GM12878 (cell line): Measurements from ENCODE around the gene KIAA0825.

Experiments
- CTCF ChIP-seq, 3 experiments: IDR thresholded peaks in 2 of 3; conservative IDR thresholded peaks in 1 of 3; 2 replicates each; pipeline ENCODE4 v1.5.1; 2011; ENCODE audit warnings: low read depth in 3 of 3, low read length in 3 of 3, mild to moderate bottlenecking in 3 of 3, control low read depth in 2 of 3, moderate library complexity in 2 of 3, inconsistent platforms in 1 of 3, mixed read lengths in 1 of 3; ENCODE audit not compliant: control insufficient read depth in 2 of 3, insufficient read depth in 1 of 3; ENCODE audit errors: extremely low read depth in 1 of 3
- JUND ChIP-seq: IDR thresholded peaks from 2 replicates; pipeline ENCODE4 v1.6.1; 2012; ENCODE audit warnings: low read depth, mild to moderate bottlenecking, low read length, improper control_type of control experiment, moderate library complexity
- POLR2A ChIP-seq: IDR thresholded peaks from 2 replicates; pipeline ENCODE4 v1.6.1; 2011; ENCODE audit warnings: low read depth, mild to moderate bottlenecking, low read length
- RAD21 ChIP-seq: IDR thresholded peaks from 2 replicates; pipeline ENCODE4 v1.6.1; 2011; ENCODE audit warnings: mild to moderate bottlenecking, low read depth, low read length, moderate library complexity; ENCODE audit not compliant: insufficient read depth
- RCOR1 ChIP-seq: conservative IDR thresholded peaks from 2 replicates; pipeline ENCODE4 v1.6.1; 2012; ENCODE audit warnings: low read depth, low read length, improper control_type of control experiment
- TAF1 ChIP-seq: IDR thresholded peaks from 2 replicates; pipeline ENCODE4 v1.6.1; 2011; ENCODE audit warnings: mild to moderate bottlenecking, low read depth, low read length, borderline replicate concordance
- TCF7 ChIP-seq: IDR thresholded peaks from 2 replicates; pipeline ENCODE4 v1.6.1; 2014; ENCODE audit warnings: antibody characterized with exemption, borderline replicate concordance

- no peak for TF ChIP-seq RAD21
- no peak for TF ChIP-seq POLR2A
- no peak for TF ChIP-seq CTCF (IDR thresholded peaks at IDR 0.05 in 2 of 3, conservative IDR thresholded peaks at IDR 0.05 in 1 of 3; ENCODE audit: control insufficient read depth in 2 of 3, extremely low read depth in 1 of 3, insufficient read depth in 1 of 3, low read depth in 3 of 3, low read length in 3 of 3)
- TF ChIP-seq RCOR1 = no peak
- no peak for TF ChIP-seq JUND
- TF ChIP-seq TCF7 = no peak
- no peak for TF ChIP-seq TAF1
These were observed 244.1 kb downstream of the KIAA0825 start for GRCh38 chr5:94374336-94374735.
